HG03442 (cell line): Measurements from ENCODE around the gene PRAME.
"Not testable (repeated sequence)": the region's sequence is repeated elsewhere in the genome, so short reads cannot be mapped to it uniquely, and the experiment has no call there.

Source experiments
- ATAC-seq: cut with Tn5 transposase; IDR thresholded peaks from one replicate; pipeline ENCODE4 v1.9.1; 2021; ENCODE audit warnings: mild to moderate bottlenecking, moderate library complexity; ENCODE audit not compliant: unreplicated experiment

PRAME gene

GRCh38 chr22:22552630-22553029 lies 6.4 kb downstream of the PRAME start:
- ATAC-seq = no peak

- ATAC-seq = no peak
These were observed 8.2 kb downstream of the PRAME start for GRCh38 chr22:22550789-22551434.

GRCh38 chr22:22548910-22549309 lies 10.2 kb downstream of the PRAME start:
- no peak for ATAC-seq

GRCh38 chr22:22548317-22548716 lies 10.7 kb downstream of the PRAME start:
- ATAC-seq = no peak

GRCh38 chr22:22547692-22548300 lies 11.3 kb downstream of the PRAME start:
- no peak for ATAC-seq

- ATAC-seq = no peak
These were observed 11.8 kb downstream of the PRAME start for GRCh38 chr22:22547226-22547625.

- ATAC-seq = no peak
These were observed 12.6 kb downstream of the PRAME start for GRCh38 chr22:22546490-22546889.

- ATAC-seq = no peak
These were observed 14.0 kb downstream of the PRAME start for GRCh38 chr22:22545084-22545483.

- ATAC-seq = no peak
These were observed 20.7 kb downstream of the PRAME start for GRCh38 chr22:22538226-22538989.

- no peak for ATAC-seq
These were observed 22.1 kb downstream of the PRAME start for GRCh38 chr22:22536916-22537315.

- ATAC-seq = no peak
These were observed 22.6 kb downstream of the PRAME start for GRCh38 chr22:22536515-22536914.

- ATAC-seq = no peak
These were observed 23.4 kb downstream of the PRAME start for GRCh38 chr22:22535662-22536061.

GRCh38 chr22:22534604-22535415 lies 24.3 kb downstream of the PRAME start:
- ATAC-seq = no peak

- no peak for ATAC-seq
These were observed 25.2 kb downstream of the PRAME start for GRCh38 chr22:22533863-22534262.

- no peak for ATAC-seq
These were observed 25.6 kb downstream of the PRAME start for GRCh38 chr22:22533417-22533816.

GRCh38 chr22:22532547-22533071 lies 26.5 kb downstream of the PRAME start:
- not testable (repeated sequence) for ATAC-seq

- no peak for ATAC-seq
These were observed 27.1 kb downstream of the PRAME start for GRCh38 chr22:22531770-22532546.

GRCh38 chr22:22528780-22529179 lies 30.3 kb downstream of the PRAME start:
- ATAC-seq = no peak

- ATAC-seq = no peak
These were observed 31.8 kb downstream of the PRAME start for GRCh38 chr22:22527312-22527711.
